GM13977 (cell line): ENCODE results near the gene KCNK6.
"Not testable (repeated sequence)": the region's sequence is repeated elsewhere in the genome, so short reads cannot be mapped to it uniquely, and the experiment has no call there.

Source experiments
- DNase-seq: peaks from one replicate; pipeline ENCODE4 v3.0.0; 2012; ENCODE audit warnings: low spot score
- in situ Hi-C: fragments of 300-500 bp; cut with MboI; formaldehyde crosslinking; loops from one replicate; pipeline ENCODE4 v1.12.0; 2022; ENCODE audit warnings: low sequenced_read_pairs, low pct_unique_long_range_greater_than_20kb, mixed read lengths, inconsistent platforms; ENCODE audit not compliant: unreplicated experiment
- TF ChIP-seq, protein P1 (sequence below): IDR thresholded peaks from 2 replicates; pipeline ENCODE4 v1.5.1; 2012; ENCODE audit warnings: mild to moderate bottlenecking, control low read depth; ENCODE audit not compliant: insufficient read depth; ENCODE audit errors: extremely low read depth, missing control alignments

The KCNK6 gene

DNA sequence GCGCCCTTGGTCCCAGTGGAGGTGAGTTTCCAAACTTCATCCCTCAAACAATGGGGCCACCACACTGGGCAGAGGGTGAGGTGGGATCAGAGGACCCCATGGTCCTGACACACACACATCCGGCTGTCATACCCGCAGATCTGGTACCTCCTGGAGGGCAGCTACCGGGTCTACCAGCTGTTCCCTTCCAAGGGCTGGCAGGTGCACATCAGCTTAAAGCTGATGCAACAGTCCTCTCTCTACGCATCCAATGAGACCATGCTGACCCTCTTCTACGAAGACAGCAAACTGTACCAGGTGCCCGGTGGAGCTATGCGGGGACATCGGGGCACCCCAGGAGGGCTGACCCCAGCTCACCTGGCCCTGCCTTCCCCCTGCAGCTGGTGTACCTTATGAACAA lies 40.7 kb downstream of the KCNK6 start:
- no peak for DNase-seq
- TF ChIP-seq, protein P1, sequence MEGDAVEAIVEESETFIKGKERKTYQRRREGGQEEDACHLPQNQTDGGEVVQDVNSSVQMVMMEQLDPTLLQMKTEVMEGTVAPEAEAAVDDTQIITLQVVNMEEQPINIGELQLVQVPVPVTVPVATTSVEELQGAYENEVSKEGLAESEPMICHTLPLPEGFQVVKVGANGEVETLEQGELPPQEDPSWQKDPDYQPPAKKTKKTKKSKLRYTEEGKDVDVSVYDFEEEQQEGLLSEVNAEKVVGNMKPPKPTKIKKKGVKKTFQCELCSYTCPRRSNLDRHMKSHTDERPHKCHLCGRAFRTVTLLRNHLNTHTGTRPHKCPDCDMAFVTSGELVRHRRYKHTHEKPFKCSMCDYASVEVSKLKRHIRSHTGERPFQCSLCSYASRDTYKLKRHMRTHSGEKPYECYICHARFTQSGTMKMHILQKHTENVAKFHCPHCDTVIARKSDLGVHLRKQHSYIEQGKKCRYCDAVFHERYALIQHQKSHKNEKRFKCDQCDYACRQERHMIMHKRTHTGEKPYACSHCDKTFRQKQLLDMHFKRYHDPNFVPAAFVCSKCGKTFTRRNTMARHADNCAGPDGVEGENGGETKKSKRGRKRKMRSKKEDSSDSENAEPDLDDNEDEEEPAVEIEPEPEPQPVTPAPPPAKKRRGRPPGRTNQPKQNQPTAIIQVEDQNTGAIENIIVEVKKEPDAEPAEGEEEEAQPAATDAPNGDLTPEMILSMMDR, result no peak
- in situ Hi-C loops, result no loop called here

DNA sequence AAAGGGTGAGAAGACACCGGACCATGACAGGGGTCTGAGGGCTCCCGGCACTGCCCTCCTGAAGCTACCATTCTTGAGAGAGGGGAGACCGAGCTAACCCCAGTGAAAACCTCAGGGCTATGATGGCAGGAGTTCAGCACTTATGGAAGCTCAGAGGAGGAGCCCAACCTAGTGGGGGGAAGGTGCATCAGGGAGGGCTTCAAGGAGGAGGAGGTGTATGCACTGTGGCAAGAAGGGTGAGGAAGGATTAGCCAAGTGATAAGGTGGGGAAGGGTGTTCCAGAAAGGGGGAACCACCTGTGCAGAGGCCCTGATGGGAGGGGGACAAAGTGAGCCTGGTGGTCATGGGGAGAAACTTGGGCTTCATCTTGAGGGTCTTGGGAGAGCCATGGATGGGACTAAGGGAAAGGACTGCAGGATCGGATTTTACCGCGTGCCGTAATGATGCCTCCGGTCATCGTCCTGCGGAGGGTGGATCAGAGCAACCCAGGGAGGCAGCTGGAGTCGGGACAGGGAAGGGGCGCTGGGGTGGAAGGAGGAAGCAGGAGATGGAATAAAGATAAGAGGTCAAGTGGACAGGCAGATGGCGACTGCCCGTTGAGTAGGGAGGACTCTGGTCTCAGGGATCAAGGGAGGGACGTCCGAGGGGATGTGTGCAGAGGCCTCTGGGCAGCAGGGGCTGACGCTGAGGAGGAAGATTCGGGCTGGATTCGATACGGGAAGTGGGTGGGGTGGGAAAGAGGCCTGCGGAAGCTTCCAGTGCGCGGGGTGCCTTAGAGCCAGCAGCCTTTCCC lies 41.4 kb downstream of the KCNK6 start:
- in situ Hi-C loops, result no loop called here
- TF ChIP-seq, protein P1, result no peak
- no peak for DNase-seq

DNA sequence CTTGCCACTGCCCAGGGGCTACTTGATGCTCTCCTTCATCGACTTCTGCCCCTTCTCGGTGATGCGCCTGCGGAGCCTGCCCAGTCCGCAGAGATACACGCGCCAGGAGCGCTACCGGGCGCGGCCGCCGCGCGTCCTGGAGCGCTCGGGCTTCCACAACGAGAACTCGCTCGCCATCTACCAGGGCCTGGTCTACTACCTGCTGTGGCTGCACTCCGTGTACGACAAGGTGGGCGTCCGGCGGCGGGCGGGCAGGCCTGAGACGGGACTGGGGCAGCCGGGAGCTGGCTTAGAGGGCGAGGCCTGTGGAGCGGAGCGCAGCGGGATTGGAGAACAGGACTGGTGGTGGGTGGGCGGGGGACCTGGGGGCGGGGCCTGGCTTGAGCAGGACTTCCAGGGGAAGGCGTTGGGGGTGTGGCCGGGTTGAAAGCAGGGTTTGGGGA lies 42.0 kb downstream of the KCNK6 start:
- in situ Hi-C loops, result no loop called here
- TF ChIP-seq, protein P1, result peak; percentile 19
- peak; percentile 87 for DNase-seq

DNA sequence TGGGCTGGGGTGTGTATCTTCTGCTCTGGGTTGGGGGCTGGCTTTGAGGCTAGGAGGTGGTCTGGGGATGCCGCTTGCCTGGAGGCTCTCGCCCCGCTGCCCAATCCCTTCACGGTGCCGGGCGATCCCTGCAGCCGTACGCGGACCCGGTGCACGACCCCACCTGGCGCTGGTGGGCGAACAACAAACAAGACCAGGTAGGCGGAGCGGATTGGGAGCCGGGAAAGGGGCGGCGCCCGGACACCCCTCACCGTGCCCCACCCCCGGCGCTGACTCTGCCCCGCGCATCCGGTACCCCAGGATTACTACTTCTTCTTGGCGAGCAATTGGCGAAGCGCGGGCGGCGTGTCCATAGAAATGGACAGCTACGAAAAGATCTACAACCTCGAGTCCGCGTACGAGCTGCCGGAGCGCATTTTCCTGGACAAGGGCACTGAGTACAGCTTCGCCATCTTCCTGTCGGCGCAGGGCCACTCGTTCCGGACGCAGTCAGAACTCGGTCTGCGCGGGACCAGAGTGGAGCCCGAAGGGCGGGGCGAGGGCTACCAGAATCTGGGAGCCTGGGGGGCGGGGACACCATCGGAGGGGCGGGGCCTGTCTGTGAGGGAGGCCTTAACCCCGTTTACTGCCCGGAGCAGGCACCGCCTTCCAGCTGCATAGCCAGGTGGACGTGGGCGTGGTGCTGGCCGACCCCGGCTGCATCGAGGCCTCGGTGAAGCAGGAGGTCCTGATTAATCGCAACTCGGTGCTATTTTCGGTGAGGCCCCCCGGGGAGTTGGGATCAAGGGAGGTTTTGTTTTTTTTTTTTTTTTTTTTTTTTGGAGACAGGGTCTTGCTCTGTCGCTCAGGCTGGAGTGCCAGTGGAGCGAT lies 42.7 kb downstream of the KCNK6 start:
- peak; percentile 82 for DNase-seq
- in situ Hi-C loops, result no loop called here
- TF ChIP-seq, protein P1, result no peak

DNA sequence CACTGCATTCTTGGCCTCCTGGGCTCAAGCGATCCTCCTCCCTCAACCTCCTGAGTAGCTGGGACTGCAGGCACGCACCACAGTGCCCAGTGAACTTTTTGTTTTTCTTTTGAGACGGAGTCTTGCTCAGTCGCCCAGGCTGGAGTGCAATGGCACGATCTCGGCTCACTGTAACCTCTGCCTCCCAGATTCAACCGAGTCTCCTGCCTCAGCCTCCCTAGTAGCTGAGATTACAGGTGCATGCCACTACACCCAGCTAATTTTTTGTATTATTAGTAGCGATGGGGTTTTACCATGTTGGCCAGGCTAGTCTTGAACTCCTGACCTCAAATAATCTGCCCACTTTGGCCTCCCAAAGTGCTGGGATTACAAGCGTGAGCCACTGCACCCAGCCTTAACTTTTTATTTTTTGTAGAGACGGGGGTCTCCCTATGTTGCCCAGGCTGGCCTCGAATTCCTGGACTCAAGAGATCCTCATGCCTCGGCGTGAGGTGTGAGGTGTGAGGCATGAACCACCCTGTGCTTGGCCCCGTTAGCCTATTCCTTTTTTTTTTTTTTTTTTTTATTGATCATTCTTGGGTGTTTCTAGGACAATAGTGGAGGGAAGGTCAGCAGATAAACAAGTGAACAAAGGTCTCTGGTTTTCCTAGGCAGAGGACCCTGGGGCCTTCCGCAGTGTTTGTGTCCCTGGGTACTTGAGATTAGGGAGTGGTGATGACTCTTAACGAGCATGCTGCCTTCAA lies 43.5 kb downstream of the KCNK6 start:
- DNase-seq, in situ Hi-C loops: not testable (repeated sequence)

DNA sequence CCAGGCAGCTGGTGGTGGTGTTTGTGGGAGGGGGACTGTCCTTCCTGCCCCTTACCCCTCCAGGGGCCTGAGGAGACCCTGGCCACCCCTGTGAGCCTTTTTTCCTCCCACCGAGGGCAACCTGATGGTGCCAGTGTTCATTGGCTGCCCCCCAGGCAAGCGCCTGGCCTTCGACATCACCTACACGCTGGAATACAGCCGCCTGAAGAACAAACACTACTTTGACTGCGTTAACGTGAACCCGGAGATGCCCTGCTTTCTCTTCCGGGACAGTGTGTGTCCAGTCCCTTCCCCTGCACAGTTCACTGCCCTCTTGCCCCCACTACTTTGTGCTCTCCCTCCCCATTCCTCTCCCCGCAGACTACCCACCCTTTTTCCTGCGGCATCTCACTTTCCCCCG lies 47.4 kb downstream of the KCNK6 start:
- no peak for DNase-seq
- in situ Hi-C loops, result no loop called here
- TF ChIP-seq, protein P1, result no peak
